Sigmoid colon (tissue), 4 donors: ENCODE data around the gene YAE1.

Experiments used
- EP300 ChIP-seq, 4 donors: sonication (generic); formaldehyde crosslinking; IDR thresholded peaks; one replicate each; pipeline ENCODE4 v1.6.1; 2017; ENCODE audit warnings: antibody characterized with exemption in 4 of 4
- POLR2A ChIP-seq, 2 donors: fragments of 450-650 bp; IDR thresholded peaks; one replicate each; pipeline ENCODE4 v1.6.1; 2016; ENCODE audit warnings: antibody characterized with exemption in 2 of 2, mild to moderate bottlenecking in 2 of 2, moderate library complexity in 2 of 2
- POLR2AphosphoS5 ChIP-seq, 4 donors: sonication (generic); formaldehyde crosslinking; IDR thresholded peaks; one replicate each; pipeline ENCODE4 v1.6.1; 2017; ENCODE audit warnings: antibody characterized with exemption in 4 of 4
- TF ChIP-seq, protein P1 (sequence below), 4 experiments: fragments of 450-650 bp in 3 of 4; fragments of 200-600 bp in 1 of 4; IDR thresholded peaks; one replicate each; pipeline ENCODE4 v1.5.1; 2016 to 2019; ENCODE audit warnings: antibody characterized with exemption in 4 of 4, mild to moderate bottlenecking in 3 of 4, moderate library complexity in 2 of 4

DNA sequence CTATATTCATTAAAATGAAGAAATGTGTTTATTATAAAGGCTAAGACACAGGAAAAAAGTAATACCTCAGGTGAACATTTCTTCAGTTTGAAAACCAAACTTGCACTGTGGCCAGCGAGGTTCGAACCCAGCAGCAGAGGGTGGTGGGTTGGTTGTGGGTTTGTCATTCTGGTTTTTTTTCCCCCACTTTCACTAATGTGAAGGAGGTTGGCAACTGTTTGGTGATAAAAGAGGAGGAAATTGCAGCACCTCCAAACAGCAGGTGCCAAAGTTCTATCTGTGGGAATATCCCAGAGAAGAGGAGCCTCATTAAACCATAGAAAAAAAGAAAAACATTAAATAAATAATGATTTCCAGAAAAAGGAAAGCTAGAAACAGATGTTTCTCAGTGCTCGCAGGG lies 36.6 kb upstream of the YAE1 start:
- TF ChIP-seq, protein P1, sequence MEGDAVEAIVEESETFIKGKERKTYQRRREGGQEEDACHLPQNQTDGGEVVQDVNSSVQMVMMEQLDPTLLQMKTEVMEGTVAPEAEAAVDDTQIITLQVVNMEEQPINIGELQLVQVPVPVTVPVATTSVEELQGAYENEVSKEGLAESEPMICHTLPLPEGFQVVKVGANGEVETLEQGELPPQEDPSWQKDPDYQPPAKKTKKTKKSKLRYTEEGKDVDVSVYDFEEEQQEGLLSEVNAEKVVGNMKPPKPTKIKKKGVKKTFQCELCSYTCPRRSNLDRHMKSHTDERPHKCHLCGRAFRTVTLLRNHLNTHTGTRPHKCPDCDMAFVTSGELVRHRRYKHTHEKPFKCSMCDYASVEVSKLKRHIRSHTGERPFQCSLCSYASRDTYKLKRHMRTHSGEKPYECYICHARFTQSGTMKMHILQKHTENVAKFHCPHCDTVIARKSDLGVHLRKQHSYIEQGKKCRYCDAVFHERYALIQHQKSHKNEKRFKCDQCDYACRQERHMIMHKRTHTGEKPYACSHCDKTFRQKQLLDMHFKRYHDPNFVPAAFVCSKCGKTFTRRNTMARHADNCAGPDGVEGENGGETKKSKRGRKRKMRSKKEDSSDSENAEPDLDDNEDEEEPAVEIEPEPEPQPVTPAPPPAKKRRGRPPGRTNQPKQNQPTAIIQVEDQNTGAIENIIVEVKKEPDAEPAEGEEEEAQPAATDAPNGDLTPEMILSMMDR (IDR thresholded peaks at IDR 0.05) = no peak
- TF ChIP-seq EP300 (IDR thresholded peaks at IDR 0.05) (no peak), POLR2AphosphoS5 (IDR thresholded peaks at IDR 0.05) (no peak), POLR2A (IDR thresholded peaks at IDR 0.05) (no peak)
